ENCODE results near the gene TANK.
A peak's percentile ranks its signal among the peaks of the same experiment; 100 is the strongest.

TANK gene

DNA sequence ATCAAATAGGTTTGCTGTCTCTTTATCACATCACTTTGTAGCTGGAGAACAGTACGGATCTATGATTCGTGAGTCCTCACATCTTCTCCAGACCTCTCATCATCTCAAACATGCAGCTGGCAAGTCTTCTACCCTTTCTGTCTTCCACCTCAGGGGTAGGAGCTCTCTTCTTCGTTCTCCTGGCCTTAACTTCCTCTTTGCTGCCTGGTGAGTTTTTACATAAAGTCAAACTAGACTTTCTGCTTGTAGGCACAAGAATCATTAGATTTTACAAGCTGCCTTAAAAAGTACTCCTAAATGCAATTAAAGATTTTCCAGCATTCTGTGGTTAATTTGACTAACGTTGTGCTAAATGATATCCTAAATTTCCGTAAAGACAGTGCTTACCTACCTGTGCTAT is 43.7 kb upstream of the TANK start:
- TF ChIP-seq, protein P1, sequence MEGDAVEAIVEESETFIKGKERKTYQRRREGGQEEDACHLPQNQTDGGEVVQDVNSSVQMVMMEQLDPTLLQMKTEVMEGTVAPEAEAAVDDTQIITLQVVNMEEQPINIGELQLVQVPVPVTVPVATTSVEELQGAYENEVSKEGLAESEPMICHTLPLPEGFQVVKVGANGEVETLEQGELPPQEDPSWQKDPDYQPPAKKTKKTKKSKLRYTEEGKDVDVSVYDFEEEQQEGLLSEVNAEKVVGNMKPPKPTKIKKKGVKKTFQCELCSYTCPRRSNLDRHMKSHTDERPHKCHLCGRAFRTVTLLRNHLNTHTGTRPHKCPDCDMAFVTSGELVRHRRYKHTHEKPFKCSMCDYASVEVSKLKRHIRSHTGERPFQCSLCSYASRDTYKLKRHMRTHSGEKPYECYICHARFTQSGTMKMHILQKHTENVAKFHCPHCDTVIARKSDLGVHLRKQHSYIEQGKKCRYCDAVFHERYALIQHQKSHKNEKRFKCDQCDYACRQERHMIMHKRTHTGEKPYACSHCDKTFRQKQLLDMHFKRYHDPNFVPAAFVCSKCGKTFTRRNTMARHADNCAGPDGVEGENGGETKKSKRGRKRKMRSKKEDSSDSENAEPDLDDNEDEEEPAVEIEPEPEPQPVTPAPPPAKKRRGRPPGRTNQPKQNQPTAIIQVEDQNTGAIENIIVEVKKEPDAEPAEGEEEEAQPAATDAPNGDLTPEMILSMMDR (IDR thresholded peaks at IDR 0.05; ENCODE audit: low read length, missing control alignments): no peak

DNA sequence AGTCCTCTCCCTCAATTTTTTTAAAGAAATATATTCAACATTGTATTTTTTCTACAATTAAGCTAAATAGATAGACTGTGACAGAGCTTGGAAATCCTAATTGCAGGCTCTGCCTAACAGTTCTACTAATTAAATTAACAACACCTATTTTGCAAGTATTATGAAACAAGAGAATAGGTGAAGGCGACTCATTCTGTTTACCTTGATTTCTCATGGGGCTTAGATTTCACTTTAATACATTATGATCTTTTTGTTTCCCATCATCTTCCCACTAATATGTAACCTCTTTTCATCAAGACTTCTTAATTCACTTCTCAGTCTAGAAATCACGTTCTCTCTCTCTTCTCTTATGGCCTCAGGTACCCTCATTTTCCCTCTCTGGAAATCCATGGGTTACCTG is 42.7 kb upstream of the TANK start:
- H3K4me3 ChIP-seq (replicated peaks; ENCODE audit: low read depth, low read length): no peak overlapping the region
- no peak for DNase-seq (ENCODE audit: low read depth)
- TF ChIP-seq, protein P1 (IDR thresholded peaks at IDR 0.05; ENCODE audit: low read length, missing control alignments): no peak

More for the DNA sequence above, 43.7 kb upstream of the TANK start:
- DNase-seq (ENCODE audit: low read depth): no peak
- H3K4me3 ChIP-seq (replicated peaks; ENCODE audit: low read depth, low read length): no peak overlapping the region

DNA sequence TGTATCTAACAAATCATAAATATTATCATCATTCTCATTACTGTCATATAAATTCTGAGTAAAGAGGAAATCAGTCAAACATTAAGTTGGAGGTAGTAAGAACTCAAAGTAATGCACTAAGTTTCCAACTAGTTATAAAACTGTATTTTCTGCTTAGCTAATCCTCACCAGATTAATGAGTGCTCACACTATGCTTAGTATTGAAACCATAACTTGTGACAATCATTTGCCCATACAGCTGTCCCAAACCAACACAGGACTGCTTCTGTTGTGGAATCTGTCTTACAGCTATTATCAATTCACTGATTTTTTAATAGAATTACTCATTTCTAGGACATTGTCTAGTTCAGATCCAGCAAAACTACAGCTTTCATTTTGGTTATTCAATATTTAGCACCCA is 41.5 kb upstream of the TANK start:
- DNase-seq (ENCODE audit: low read depth): no peak
- TF ChIP-seq, protein P1 (IDR thresholded peaks at IDR 0.05; ENCODE audit: low read length, missing control alignments): no peak
- H3K4me3 ChIP-seq (replicated peaks; ENCODE audit: low read depth, low read length): no peak overlapping the region

DNA sequence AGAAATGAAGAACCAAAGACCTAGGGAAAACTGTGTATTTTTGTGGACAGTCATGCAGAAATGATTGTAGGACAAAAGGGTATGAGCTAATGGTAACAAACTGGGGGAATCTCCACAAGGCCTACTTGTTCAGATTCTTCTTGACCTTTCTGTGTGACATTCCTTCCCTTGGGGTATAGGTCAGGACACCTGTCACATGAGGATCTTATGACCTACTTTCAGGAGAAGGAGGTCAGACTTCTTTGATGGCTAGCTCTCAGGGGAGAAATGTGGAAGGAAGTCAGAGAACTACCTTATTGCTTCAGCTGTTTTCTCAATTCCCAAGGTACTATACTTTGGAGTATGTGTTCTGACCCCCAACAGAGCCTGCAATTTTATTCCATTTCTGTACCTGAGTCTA is 40.7 kb upstream of the TANK start:
- TF ChIP-seq, protein P1 (IDR thresholded peaks at IDR 0.05; ENCODE audit: low read length, missing control alignments): no peak
- H3K4me3 ChIP-seq (replicated peaks; ENCODE audit: low read depth, low read length): no peak overlapping the region
- DNase-seq (ENCODE audit: low read depth): no peak

DNA sequence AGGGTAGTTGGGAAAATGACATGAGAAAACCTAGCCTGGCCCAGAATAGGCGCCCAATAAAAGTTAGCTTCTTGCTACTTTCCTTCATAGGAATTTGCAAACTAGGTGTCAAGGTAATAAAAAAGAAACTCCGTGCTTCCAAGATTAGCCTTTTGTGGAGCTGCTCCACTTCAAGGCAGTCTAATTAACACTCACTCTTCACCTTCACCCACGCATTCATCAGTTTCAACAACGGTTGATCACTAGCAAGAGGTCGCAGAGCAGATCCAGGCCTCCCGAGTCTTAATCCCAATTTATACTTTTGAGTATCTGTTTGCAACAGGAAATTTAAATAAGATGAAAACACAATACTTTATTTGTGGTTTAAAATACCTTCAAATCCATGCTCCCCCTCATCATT is 39.5 kb upstream of the TANK start:
- H3K4me3 ChIP-seq (replicated peaks; ENCODE audit: low read depth, low read length): no peak overlapping the region

DNA sequence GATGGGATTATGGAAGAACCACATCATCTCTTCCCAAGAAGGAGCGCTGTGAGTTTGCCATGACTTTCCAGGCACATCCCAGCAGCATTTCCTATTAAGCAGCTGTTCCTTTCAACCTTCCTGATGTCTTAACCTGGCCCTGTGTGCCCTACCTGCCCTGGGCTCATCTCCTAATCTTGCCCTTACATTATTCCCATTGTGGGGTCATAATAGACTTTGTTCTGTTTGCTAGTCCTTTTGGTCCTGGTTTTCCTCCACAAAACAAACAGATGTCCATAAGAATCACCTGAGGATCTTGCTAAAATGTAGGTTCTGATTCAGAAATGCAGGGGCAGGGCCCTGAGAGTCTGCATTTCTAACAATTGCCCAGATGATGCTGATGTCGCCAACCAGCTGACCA is 38.6 kb upstream of the TANK start:
- TF ChIP-seq, protein P1 (IDR thresholded peaks at IDR 0.05; ENCODE audit: low read length, missing control alignments): no peak

More for the DNA sequence above, 39.5 kb upstream of the TANK start:
- no peak for DNase-seq (ENCODE audit: low read depth)
- TF ChIP-seq, protein P1 (IDR thresholded peaks at IDR 0.05; ENCODE audit: low read length, missing control alignments): no peak

DNA sequence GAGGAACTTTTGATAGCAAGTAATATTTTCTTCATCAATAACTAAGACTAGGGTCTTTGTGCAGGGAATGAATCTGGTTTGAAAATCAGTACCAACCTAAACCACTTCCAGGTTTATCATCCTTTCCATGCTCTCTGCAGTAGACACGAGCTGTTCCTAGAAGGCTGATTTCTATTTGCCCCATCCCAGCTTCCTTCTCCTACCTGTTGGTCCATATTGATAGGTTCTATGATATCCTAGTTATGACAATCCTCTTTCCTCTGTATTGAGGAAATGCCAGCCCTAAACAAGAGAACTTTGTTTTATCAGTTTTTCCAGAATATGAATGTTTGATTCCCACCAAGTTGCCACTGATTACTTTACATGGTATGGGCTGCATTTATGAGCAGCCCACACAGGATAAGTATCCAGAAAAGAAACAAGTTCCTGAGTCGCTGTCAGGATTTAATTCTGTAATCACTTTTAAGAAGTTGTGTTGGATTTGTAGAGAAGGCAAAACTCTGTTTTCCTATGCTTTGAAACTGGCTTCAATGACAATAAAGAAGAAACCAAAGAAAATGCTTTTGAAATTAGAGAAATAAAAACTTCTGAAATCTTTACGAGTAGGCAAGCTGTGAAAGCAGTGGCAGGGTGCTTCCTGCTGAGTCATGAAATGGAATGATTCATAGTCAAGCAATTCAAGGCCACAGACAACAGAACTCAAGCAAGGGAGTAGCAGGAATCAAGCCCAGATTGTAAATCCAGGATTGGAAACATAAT is 37.3 kb upstream of the TANK start:
- TF ChIP-seq, protein P1 (IDR thresholded peaks at IDR 0.05; ENCODE audit: low read length, missing control alignments): no peak
- H3K4me3 ChIP-seq (replicated peaks; ENCODE audit: low read depth, low read length): peak overlapping the region; percentile 40
- DNase-seq (ENCODE audit: low read depth): peak; percentile 92

More for the DNA sequence above, 38.6 kb upstream of the TANK start:
- no peak overlapping the region for H3K4me3 ChIP-seq (replicated peaks; ENCODE audit: low read depth, low read length)
- no peak for DNase-seq (ENCODE audit: low read depth)

Measured in fibroblast of pulmonary artery (primary cell).